T-helper 1 cell treated with Interleukin-12 subunit alpha and Interleukin-12 subunit beta and Interleukin-4 antibody, amounts not matched to agents 30 μg/mL and 1 μg/mL, for 36 hours (primary cell): Measurements from ENCODE around the gene PI16.

Source experiments
- H3K27ac Mint-ChIP-seq: one replicate; pipeline ENCODE4 v1.8.0; 2021; ENCODE audit warnings: mild to moderate bottlenecking, mixed read lengths
- H3K27me3 Mint-ChIP-seq: one replicate; pipeline ENCODE4 v1.8.0; 2021; ENCODE audit warnings: low read depth, mixed read lengths
- H3K36me3 Mint-ChIP-seq: one replicate; pipeline ENCODE4 v1.8.0; 2021; ENCODE audit warnings: low read depth, mixed read lengths
- H3K4me1 Mint-ChIP-seq: one replicate; pipeline ENCODE4 v1.8.0; 2021; ENCODE audit warnings: low read depth, mixed read lengths
- H3K4me3 Mint-ChIP-seq: one replicate; pipeline ENCODE4 v1.8.0; 2021; ENCODE audit warnings: mild to moderate bottlenecking, moderate library complexity, mixed read lengths
- H3K9me3 Mint-ChIP-seq: one replicate; pipeline ENCODE4 v1.8.0; 2021; ENCODE audit warnings: mixed read lengths

Gene PI16

GRCh38 chr6:36957773-36958271 lies 3.3 kb downstream of the PI16 start:
- no peaks in the 10 kb centered on the region for H3K36me3 Mint-ChIP-seq
- no peak overlapping the region for H3K27ac Mint-ChIP-seq
- H3K27me3 Mint-ChIP-seq, result no peaks in the 10 kb centered on the region
- H3K9me3 Mint-ChIP-seq, result no peaks in the 10 kb centered on the region
- peaks cover 46% of the 10 kb centered on the region for H3K4me1 Mint-ChIP-seq
- H3K4me3 Mint-ChIP-seq, result no peak overlapping the region

DNA sequence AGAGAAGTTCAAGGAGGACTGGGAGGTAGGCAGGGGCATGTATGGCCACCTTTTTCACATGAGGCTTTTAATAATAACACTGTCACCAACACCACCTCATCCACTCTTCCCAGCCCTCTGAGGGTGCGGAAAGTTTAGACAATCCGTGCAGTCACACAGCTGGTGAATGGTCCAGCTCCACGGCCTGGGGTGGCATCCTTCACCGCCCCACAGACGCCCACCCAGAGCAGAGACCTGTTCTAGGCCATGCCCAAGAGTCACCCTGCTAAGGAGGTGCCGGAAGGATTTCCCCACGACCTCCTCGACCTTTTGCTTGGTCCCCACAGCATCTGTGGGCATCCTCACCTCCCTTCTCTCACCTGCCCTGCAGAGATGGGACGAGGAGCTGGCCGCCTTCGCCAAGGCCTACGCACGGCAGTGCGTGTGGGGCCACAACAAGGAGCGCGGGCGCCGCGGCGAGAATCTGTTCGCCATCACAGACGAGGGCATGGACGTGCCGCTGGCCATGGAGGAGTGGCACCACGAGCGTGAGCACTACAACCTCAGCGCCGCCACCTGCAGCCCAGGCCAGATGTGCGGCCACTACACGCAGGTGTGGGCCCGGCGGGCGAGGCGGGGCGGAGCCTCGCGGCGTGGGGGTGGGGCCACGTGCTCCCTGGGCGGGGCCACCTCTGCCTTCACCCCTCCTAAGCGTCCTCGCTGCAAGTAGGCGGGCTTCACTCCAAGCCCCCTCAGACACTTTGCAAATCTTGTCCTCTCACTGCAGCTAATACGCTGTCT lies 4.4 kb downstream of the PI16 start:
- H3K36me3 Mint-ChIP-seq, result no peaks in the 10 kb centered on the region
- H3K27me3 Mint-ChIP-seq, result no peaks in the 10 kb centered on the region
- no peak overlapping the region for H3K4me3 Mint-ChIP-seq
- H3K27ac Mint-ChIP-seq, result no peak overlapping the region
- no peaks in the 10 kb centered on the region for H3K9me3 Mint-ChIP-seq
- H3K4me1 Mint-ChIP-seq, result peaks cover 48% of the 10 kb centered on the region

- Mint-ChIP-seq H3K9me3 (no peaks in the 10 kb centered on the region), H3K4me1 (peaks cover 41% of the 10 kb centered on the region), H3K27me3 (no peaks in the 10 kb centered on the region), H3K4me3 (no peak overlapping the region), H3K27ac (no peak overlapping the region), H3K36me3 (no peaks in the 10 kb centered on the region)
Observed at GRCh38 chr6:36959555-36960250, 5.2 kb downstream of the PI16 start.

DNA sequence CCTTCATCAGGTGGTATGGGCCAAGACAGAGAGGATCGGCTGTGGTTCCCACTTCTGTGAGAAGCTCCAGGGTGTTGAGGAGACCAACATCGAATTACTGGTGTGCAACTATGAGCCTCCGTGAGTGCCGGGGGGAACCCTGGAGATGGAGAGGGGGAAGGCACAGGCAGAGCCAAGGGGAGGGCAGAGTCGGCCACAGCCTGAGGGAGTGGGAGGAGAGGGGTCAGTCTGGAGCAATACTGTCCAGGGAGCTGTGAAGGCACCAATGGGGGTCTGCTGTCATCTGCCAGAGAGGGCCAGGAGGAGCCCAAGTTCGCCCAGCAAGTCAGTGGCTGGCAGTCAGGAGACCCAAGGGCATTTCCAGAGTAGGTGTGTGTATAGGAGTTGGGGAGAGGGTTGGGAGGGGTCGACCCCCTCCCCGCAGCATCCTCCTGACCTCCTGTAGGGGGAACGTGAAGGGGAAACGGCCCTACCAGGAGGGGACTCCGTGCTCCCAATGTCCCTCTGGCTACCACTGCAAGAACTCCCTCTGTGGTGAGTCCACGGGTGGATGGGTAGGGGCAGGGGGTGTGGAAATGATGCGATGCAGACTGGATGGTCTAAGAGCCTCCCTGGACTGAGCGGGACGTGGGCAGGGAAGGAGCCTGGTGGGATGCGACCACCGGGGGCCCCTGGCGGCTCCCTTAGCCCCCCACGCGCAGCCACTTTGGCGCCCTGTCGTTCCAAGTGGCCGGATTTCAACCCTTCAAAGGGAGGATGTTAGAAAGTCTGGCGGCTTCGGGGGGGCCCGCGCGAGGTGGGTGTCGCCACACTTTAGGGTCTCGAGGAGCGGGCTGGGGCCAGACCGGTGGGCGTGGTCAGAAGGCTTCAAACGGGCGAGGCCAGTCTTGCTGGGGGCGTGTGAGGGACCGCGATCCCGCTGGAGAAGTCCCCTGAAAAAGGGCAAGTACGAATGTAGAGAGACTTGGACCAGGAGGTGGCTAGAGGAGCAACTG lies 7.2 kb downstream of the PI16 start:
- no peak overlapping the region for H3K27ac Mint-ChIP-seq
- H3K9me3 Mint-ChIP-seq, result no peaks in the 10 kb centered on the region
- no peaks in the 10 kb centered on the region for H3K27me3 Mint-ChIP-seq
- no peak overlapping the region for H3K4me3 Mint-ChIP-seq
- H3K4me1 Mint-ChIP-seq, result peaks cover 35% of the 10 kb centered on the region
- peaks cover 8% of the 10 kb centered on the region for H3K36me3 Mint-ChIP-seq

- H3K9me3 Mint-ChIP-seq, result no peaks in the 10 kb centered on the region
- H3K4me3 Mint-ChIP-seq, result peak overlapping the region; percentile 18
- H3K4me1 Mint-ChIP-seq, result peaks cover 32% of the 10 kb centered on the region
- H3K27ac Mint-ChIP-seq, result peak overlapping the region; percentile 79
- no peaks in the 10 kb centered on the region for H3K27me3 Mint-ChIP-seq
- peaks cover 9% of the 10 kb centered on the region for H3K36me3 Mint-ChIP-seq
Observed at GRCh38 chr6:36962874-36963273, 8.3 kb downstream of the PI16 start.

DNA sequence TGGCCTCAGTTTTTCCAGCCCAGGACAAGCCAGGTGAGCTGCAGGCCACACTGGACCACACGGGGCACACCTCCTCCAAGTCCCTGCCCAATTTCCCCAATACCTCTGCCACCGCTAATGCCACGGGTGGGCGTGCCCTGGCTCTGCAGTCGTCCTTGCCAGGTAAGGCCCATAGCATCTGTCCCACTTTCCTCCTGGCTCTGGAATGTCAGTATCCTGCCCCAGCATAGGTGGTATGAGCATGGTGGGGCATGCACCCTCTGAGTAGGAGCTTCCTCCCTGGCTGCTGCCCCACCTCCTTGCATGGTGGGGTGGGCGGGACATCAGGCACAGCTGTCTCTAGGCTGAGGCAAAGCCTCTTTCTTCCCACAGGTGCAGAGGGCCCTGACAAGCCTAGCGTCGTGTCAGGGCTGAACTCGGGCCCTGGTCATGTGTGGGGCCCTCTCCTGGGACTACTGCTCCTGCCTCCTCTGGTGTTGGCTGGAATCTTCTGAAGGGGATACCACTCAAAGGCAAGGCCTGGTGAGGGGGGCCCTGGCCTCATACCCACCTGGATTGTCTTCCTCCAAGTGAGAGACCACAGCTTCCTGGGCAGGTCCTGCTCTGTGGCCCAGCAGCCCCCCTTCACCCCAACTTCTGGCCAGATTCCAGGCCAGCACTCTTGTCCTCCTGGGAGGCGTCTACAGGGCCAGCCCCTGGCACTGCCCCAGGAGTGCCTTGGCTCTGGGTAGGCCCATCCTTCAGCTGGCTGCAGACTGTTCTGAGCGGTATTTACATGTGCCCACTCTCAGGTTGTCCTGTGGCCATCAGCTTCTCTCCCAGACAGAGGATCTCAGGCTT lies 9.1 kb downstream of the PI16 start:
- Mint-ChIP-seq H3K4me3 (peak overlapping the region; percentile 45), H3K27me3 (no peaks in the 10 kb centered on the region), H3K27ac (peak overlapping the region; percentile 60), H3K9me3 (no peaks in the 10 kb centered on the region), H3K36me3 (peaks cover 16% of the 10 kb centered on the region), H3K4me1 (peaks cover 32% of the 10 kb centered on the region)

- Mint-ChIP-seq H3K9me3 (no peaks in the 10 kb centered on the region), H3K36me3 (peaks cover 21% of the 10 kb centered on the region), H3K27ac (no peak overlapping the region), H3K27me3 (no peaks in the 10 kb centered on the region), H3K4me1 (peaks cover 32% of the 10 kb centered on the region), H3K4me3 (no peak overlapping the region)
Observed at GRCh38 chr6:36964349-36964748, 9.8 kb downstream of the PI16 start.

- no peaks in the 10 kb centered on the region for H3K27me3 Mint-ChIP-seq
- peaks cover 25% of the 10 kb centered on the region for H3K36me3 Mint-ChIP-seq
- no peaks in the 10 kb centered on the region for H3K9me3 Mint-ChIP-seq
- peaks cover 32% of the 10 kb centered on the region for H3K4me1 Mint-ChIP-seq
- no peak overlapping the region for H3K4me3 Mint-ChIP-seq
- H3K27ac Mint-ChIP-seq, result no peak overlapping the region
Observed at GRCh38 chr6:36964908-36965307, 10.4 kb downstream of the PI16 start.

GRCh38 chr6:36967301-36967700 lies 12.8 kb downstream of the PI16 start:
- H3K4me3 Mint-ChIP-seq, result no peak overlapping the region
- H3K36me3 Mint-ChIP-seq, result peaks cover 41% of the 10 kb centered on the region
- no peaks in the 10 kb centered on the region for H3K27me3 Mint-ChIP-seq
- peaks cover 19% of the 10 kb centered on the region for H3K4me1 Mint-ChIP-seq
- no peaks in the 10 kb centered on the region for H3K9me3 Mint-ChIP-seq
- no peak overlapping the region for H3K27ac Mint-ChIP-seq

DNA sequence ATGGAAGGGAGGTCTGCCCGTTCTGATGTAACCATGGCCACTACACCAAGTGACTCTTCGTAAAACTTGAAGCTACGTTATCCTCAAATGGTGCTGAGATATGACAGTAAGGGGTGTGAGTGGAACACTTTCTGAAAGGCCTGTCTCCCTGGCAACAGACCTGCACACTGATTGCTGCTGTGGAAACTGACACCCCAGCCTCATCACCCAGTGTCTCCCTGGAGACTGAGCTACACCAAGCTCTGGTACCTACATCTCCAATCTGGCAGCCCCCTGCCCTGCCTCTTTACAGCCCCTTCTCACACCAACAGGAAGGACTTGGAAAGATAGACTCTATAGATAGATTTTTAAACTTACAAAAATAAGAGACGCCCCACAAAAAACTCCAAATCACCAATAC lies 13.2 kb downstream of the PI16 start:
- Mint-ChIP-seq H3K4me1 (peaks cover 17% of the 10 kb centered on the region), H3K4me3 (no peak overlapping the region), H3K36me3 (peaks cover 46% of the 10 kb centered on the region), H3K9me3 (no peaks in the 10 kb centered on the region), H3K27ac (no peak overlapping the region), H3K27me3 (no peaks in the 10 kb centered on the region)

GRCh38 chr6:36968266-36968977 lies 13.9 kb downstream of the PI16 start:
- H3K27ac Mint-ChIP-seq, result no peak overlapping the region
- peaks cover 49% of the 10 kb centered on the region for H3K36me3 Mint-ChIP-seq
- H3K4me3 Mint-ChIP-seq, result no peak overlapping the region
- no peaks in the 10 kb centered on the region for H3K9me3 Mint-ChIP-seq
- no peaks in the 10 kb centered on the region for H3K27me3 Mint-ChIP-seq
- H3K4me1 Mint-ChIP-seq, result peaks cover 12% of the 10 kb centered on the region

DNA sequence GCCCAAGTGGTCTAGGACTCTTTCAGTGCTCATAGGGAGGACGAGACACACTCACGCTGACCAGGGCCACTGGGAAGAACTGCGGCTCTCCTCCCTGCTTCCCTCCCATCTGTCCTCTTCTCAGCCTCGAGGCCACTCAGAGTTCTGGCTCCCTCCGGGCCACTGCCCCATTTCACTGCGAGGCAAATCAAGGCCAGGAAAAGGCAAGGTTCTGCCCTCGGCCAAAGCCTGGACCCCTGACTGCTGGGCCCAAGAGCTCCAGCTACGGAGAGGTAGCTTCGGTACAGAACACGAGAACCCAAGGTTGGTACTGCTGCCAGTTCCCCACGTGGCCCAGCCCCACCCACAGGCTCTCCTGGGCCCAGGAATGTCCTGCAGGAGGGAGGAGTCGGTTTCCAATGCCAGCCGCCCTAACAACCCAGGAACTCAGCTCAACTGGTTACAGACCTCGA lies 14.7 kb downstream of the PI16 start:
- H3K27ac Mint-ChIP-seq, result no peak overlapping the region
- peaks cover 8% of the 10 kb centered on the region for H3K4me1 Mint-ChIP-seq
- no peaks in the 10 kb centered on the region for H3K27me3 Mint-ChIP-seq
- H3K36me3 Mint-ChIP-seq, result peaks cover 49% of the 10 kb centered on the region
- no peak overlapping the region for H3K4me3 Mint-ChIP-seq
- no peaks in the 10 kb centered on the region for H3K9me3 Mint-ChIP-seq
